Suprapubic skin (tissue), 4 donors: ENCODE measurements around the gene EID2. TPM values are rescaled to one million over a fixed set of nuclear protein-coding genes. Genes with fewer than 3 reads are reported as not detected.

Experiments
- DNase-seq, 2 donors: peaks; one replicate each; pipeline ENCODE4 v3.0.0-alpha.2; 2019; ENCODE audit warnings: low spot score in 2 of 2
- H3K27ac ChIP-seq: fragments of 200-600 bp; sonication (generic); one replicate; pipeline ENCODE4 v1.5.1; 2019
- H3K27me3 ChIP-seq: fragments of 200-600 bp; sonication (generic); one replicate; pipeline ENCODE4 v1.5.1; 2019
- H3K36me3 ChIP-seq: fragments of 200-600 bp; sonication (generic); one replicate; pipeline ENCODE4 v1.5.1; 2019
- H3K4me1 ChIP-seq: fragments of 200-600 bp; sonication (generic); one replicate; pipeline ENCODE4 v1.5.1; 2019
- H3K4me3 ChIP-seq: fragments of 200-600 bp; sonication (generic); one replicate; pipeline ENCODE4 v1.5.1; 2019; ENCODE audit warnings: mild to moderate bottlenecking
- H3K9me3 ChIP-seq: fragments of 200-600 bp; sonication (generic); one replicate; pipeline ENCODE4 v1.5.1; 2019
- CTCF ChIP-seq, 2 donors: fragments of 200-600 bp in 1 of 2; fragments of 450-650 bp in 1 of 2; sonication (generic) in 1 of 2; IDR thresholded peaks; one replicate each; pipeline ENCODE4 v1.5.1; 2016 to 2019; ENCODE audit warnings: antibody characterized with exemption in 2 of 2, mild to moderate bottlenecking in 1 of 2, moderate library complexity in 1 of 2
- EP300 ChIP-seq: sonication (generic); formaldehyde crosslinking; IDR thresholded peaks from one replicate; pipeline ENCODE4 v1.6.1; 2017; ENCODE audit warnings: antibody characterized with exemption
- POLR2A ChIP-seq, 2 donors: fragments of 450-650 bp; IDR thresholded peaks; one replicate each; pipeline ENCODE4 v1.6.1; 2017; ENCODE audit warnings: antibody characterized with exemption in 2 of 2, mild to moderate bottlenecking in 2 of 2, moderate library complexity in 2 of 2
- POLR2AphosphoS5 ChIP-seq, 3 donors: sonication (generic); formaldehyde crosslinking; IDR thresholded peaks; one replicate each; pipeline ENCODE4 v1.6.1; 2017; ENCODE audit warnings: antibody characterized with exemption in 3 of 3
- WGBS: methylation state at CpG from one replicate; pipeline ENCODE4 v1.1.5; 2018; 5-methylcytosine and 5-hydroxymethylcytosine counted together
- total RNA-seq, 4 donors: library from RNA; depleted of rRNA; stranded (reverse); fragments of >200 nt; gene quantifications; one replicate each; pipeline ENCODE4 v1.1.0, GENCODE V29; 2016

The EID2 gene
- total RNA-seq, 4 donors from 2014 or later = 7.5 to 14.5 (median 12.1) TPM

GRCh38 chr19:39531834-39532232 lies 8.1 kb downstream of the EID2 start:
- 35% methylated on average over 14 of the region's 14 CpGs for WGBS
- Histone ChIP-seq H3K27me3 (no peaks in the 10 kb centered on the region), H3K27ac (peak overlapping the region; percentile 67), H3K9me3 (no peaks in the 10 kb centered on the region), H3K36me3 (no peaks in the 10 kb centered on the region), H3K4me1 (peaks cover 7% of the 10 kb centered on the region), H3K4me3 (peak overlapping the region; percentile 75)
- DNase-seq = peak; percentile 49 to 57
- TF ChIP-seq POLR2A (IDR thresholded peaks at IDR 0.05) = no peak
- TF ChIP-seq CTCF (IDR thresholded peaks at IDR 0.05) = no peak
- TF ChIP-seq EP300 = no peak
- TF ChIP-seq POLR2AphosphoS5 (IDR thresholded peaks at IDR 0.05) = no peak

- WGBS = 96% methylated on average over 3 of the region's 3 CpGs
- Histone ChIP-seq H3K27ac (no peak overlapping the region), H3K9me3 (no peaks in the 10 kb centered on the region), H3K4me3 (no peak overlapping the region), H3K27me3 (no peaks in the 10 kb centered on the region), H3K4me1 (no peaks in the 10 kb centered on the region), H3K36me3 (no peaks in the 10 kb centered on the region)
- no peak for DNase-seq
- TF ChIP-seq POLR2AphosphoS5 (IDR thresholded peaks at IDR 0.05) (no peak), EP300 (no peak), POLR2A (IDR thresholded peaks at IDR 0.05) (no peak), CTCF (IDR thresholded peaks at IDR 0.05) (no peak)
These were observed 14.8 kb downstream of the EID2 start for GRCh38 chr19:39525205-39525604.

GRCh38 chr19:39524495-39524894 lies 15.5 kb downstream of the EID2 start:
- no peaks in the 10 kb centered on the region for H3K4me1 ChIP-seq
- 87% methylated on average over 6 of the region's 8 CpGs for WGBS
- DNase-seq = no peak

GRCh38 chr19:39520541-39521484 lies 19.1 kb downstream of the EID2 start:
- TF ChIP-seq POLR2A (IDR thresholded peaks at IDR 0.05) (no peak), EP300 (no peak), CTCF (IDR thresholded peaks at IDR 0.05) (no peak), POLR2AphosphoS5 (IDR thresholded peaks at IDR 0.05) (no peak)
- H3K4me1 ChIP-seq = peaks cover 2% of the 10 kb centered on the region
- no peak overlapping the region for H3K27ac ChIP-seq
- H3K4me3 ChIP-seq = no peak overlapping the region
- WGBS = 81% methylated on average over 8 of the region's 8 CpGs
- no peaks in the 10 kb centered on the region for H3K36me3 ChIP-seq
- peaks cover 25% of the 10 kb centered on the region for H3K27me3 ChIP-seq
- no peaks in the 10 kb centered on the region for H3K9me3 ChIP-seq
- DNase-seq = no peak

More at GRCh38 chr19:39524495-39524894, 15.5 kb downstream of the EID2 start:
- no peak for TF ChIP-seq POLR2AphosphoS5 (IDR thresholded peaks at IDR 0.05)
- no peak for TF ChIP-seq POLR2A (IDR thresholded peaks at IDR 0.05)
- TF ChIP-seq CTCF (IDR thresholded peaks at IDR 0.05) = no peak
- no peak for TF ChIP-seq EP300
- no peaks in the 10 kb centered on the region for H3K27me3 ChIP-seq
- no peak overlapping the region for H3K4me3 ChIP-seq
- H3K27ac ChIP-seq = no peak overlapping the region
- H3K36me3 ChIP-seq = no peaks in the 10 kb centered on the region
- H3K9me3 ChIP-seq = no peaks in the 10 kb centered on the region

- H3K27me3 ChIP-seq = peaks cover 44% of the 10 kb centered on the region
- H3K9me3 ChIP-seq = no peaks in the 10 kb centered on the region
- no peak for TF ChIP-seq POLR2A (IDR thresholded peaks at IDR 0.05)
- TF ChIP-seq EP300 = no peak
- no peak for TF ChIP-seq CTCF (IDR thresholded peaks at IDR 0.05)
- TF ChIP-seq POLR2AphosphoS5 (IDR thresholded peaks at IDR 0.05) = no peak
- peaks cover 13% of the 10 kb centered on the region for H3K4me1 ChIP-seq
- H3K27ac ChIP-seq = no peak overlapping the region
- DNase-seq = no peak
- no peaks in the 10 kb centered on the region for H3K36me3 ChIP-seq
- H3K4me3 ChIP-seq = no peak overlapping the region
- 38% methylated on average over 9 of the region's 9 CpGs for WGBS
These were observed 21.0 kb downstream of the EID2 start for GRCh38 chr19:39518975-39519374.
